C1 segment of cervical spinal cord (tissue), 14 donors: Measurements from ENCODE around the gene POLR3GL.

Experiments used
- DNase-seq, 14 donors: peaks; one replicate each; lab custom pipeline; 2025; lab: John Stamatoyannopoulos, UW

The POLR3GL gene

GRCh38 chr1:145991735-145992412 lies 27.4 kb downstream of the POLR3GL start:
- no peak for DNase-seq

GRCh38 chr1:145992502-145992936 lies 28.0 kb downstream of the POLR3GL start:
- no peak for DNase-seq

GRCh38 chr1:145992958-145993617 lies 28.6 kb downstream of the POLR3GL start:
- no peak for DNase-seq

- DNase-seq = no peak
These were observed 29.3 kb downstream of the POLR3GL start for GRCh38 chr1:145993618-145994390.

DNA sequence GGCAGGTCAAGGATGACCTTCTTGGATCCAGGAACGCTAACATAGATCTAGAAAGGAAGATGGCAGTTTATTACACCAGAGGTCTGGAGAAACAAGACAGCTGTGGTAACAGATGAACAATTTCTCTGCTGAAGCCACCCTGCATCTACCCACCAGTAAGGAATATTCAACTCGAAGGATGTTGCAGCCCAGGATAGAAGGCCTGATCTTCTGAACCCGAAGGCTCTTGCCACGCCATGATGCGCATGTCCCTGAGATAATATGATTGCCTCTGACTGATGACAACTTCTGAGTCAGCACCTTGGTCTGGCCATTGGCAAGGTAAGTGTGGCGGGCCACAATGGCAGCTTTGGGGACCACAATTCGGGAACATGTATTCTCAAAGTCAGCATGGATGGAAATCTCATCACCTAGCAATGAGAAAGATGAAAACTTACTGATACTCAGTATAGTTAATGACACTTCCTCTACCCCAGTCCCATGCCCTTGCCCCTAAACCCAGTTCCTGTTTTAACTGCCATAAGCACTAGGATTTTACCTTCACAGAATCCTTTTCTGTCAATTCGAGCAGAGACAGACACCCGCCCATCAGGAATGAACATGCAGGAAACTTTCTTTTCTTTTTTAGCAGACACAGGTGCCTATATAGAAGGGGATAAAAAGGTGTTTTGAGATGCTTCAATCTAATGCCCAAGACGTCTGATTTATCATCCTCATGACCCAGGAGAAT lies 30.1 kb downstream of the POLR3GL start:
- DNase-seq = peak in 3 of 14 donors; percentile 14 to 35 (median 33)

DNA sequence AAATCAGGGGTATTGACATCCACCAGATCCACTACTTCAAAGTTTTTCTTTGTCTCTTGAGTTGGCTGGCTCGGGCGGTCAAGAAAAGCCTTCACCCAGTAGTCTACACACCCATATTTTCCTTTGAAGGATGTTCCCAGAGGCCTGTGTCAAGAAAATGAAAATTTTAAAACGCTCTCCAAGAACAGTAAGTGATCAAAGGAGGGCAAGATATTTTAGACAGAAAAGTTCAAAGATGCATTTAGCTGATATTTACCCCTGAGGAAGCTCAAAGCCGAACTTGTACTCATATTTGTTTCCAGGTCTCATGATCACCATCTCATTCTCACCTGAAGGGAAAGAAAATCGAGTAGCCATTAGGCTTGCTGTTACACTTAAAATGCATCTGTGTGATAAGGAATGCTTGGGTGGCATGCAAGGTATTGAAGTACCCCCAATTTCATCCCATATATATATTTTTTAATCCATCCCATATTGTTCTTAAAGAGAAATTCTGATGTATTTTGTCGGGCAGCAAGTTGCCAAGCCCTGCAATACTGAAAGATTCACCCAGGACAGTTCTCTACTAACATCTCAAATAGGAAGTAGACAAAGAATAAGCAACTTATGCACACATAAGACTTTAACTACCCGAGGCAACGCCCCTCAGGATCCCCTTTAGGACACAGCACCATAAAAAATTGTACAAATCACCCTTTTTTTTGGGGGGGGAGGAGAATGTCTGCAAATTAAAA lies 30.8 kb downstream of the POLR3GL start:
- peak in 1 of 14 donors; percentile 37 for DNase-seq

- peak in 2 of 14 donors; percentile 14 to 41 for DNase-seq
These were observed 31.5 kb downstream of the POLR3GL start for GRCh38 chr1:145995964-145996432.

GRCh38 chr1:145996433-145997015 lies 32.0 kb downstream of the POLR3GL start, which contains the start of gene TXNIP:
Gene TXNIP (minus strand): TSS chr1:145996579. CDS start chr1:145996266, 313 bp downstream.
- DNase-seq = peak; percentile 90 to 100 (median 98)

DNA sequence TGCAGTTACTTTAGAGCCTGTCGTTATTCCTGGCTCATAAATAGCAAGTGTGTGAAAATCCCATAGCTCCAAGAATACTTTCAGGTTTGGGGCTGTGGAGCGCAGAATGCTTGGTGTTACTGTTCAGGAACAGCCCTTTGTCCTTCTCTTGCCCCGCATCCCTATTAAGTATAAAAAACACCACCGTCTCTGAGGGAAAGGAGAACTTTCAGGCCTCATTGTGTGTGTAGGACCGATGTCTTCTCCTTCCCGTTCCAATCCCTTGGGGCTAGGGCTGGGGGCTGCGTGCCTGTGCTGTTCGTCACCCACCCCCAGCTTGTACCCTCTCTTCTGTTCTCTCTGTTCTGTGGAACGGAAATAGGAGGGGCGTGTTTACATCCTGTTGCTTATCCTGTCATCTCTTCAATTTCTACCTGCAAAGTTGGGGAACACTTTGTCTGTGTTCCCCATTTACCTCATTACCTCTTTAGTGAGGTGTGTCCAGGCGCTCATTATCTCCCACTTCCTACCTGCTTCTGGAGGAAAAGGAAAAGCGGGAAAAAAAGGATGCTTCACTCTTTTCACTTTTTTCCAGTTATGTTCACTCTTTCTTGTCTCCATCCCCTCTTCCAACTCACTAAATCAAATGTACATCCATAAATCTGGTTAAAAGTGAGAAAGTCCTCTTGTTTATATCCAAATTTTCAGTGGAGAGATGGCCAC lies 32.7 kb downstream of the POLR3GL start:
- DNase-seq = peak in 5 of 14 donors; percentile 61 to 82 (median 79)

GRCh38 chr1:145997718-145998023 lies 33.2 kb downstream of the POLR3GL start:
- no peak for DNase-seq

- DNase-seq = peak in 1 of 14 donors; percentile 76
These were observed 35.0 kb downstream of the POLR3GL start for GRCh38 chr1:145999321-146000024.

GRCh38 chr1:146001709-146002108 lies 37.2 kb downstream of the POLR3GL start:
- no peak for DNase-seq

- DNase-seq = no peak
These were observed 43.1 kb downstream of the POLR3GL start for GRCh38 chr1:146007489-146008133.

DNA sequence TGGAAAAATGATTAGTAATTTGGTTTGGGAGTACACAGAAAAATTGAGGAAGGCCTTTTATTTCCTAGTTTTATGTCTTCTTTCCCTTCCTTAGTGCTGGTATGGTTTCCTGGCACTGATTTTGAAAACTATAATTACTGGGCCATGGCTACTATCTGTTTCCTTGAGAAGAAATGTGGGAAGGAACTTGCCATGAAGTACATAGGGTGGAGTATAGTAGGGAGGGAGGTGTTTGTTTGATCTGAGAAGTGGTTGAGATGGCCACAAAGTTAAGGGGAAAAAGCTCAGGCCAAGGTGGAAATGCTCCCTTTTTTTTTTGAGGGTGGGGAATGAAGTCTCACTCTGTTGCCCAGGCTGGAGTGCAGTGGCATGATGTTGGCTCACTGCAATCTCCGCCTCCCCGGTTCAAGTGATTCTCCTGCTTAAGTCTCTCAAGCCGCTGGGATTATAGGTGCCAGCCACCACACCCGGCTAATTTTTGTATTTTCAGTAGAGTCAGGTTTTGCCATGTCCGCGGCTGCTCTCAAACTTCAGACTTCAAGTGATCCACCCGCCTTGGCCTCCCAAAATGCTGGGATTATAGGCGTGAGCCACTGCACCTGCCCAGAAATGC lies 45.7 kb downstream of the POLR3GL start:
- DNase-seq = no peak

GRCh38 chr1:146012703-146013558 lies 48.4 kb downstream of the POLR3GL start:
- DNase-seq = peak in 3 of 14 donors; percentile 12 to 23 (median 15)

GRCh38 chr1:146013559-146013922 lies 49.1 kb downstream of the POLR3GL start:
- DNase-seq = no peak

DNA sequence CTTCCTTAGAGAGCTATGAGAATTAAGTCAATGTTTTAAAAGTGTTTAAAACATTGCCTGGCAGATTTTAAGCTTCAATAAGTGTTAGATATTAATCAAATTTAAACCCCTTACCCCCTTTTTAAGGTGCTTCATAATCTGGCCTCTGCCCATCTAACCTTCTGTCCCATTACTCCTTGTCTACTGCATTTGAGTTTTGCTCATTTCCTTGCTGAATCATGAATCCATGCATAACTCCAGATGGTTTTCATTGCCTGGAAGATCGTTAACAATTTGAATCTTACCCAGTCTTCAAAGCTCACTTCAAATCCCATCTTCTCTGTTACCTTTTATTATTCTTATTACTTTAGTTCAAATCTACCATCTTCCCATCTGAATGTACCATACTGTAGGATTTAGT lies 52.4 kb downstream of the POLR3GL start:
- no peak for DNase-seq
